Right lung (tissue), 5 donors: Measurements from ENCODE around the gene EEF1AKMT4. TPM values are rescaled to one million over a fixed set of nuclear protein-coding genes. Genes with fewer than 3 reads are reported as not detected.

Experiments
- DNase-seq, 2 donors: peaks; one replicate each; pipeline ENCODE4 v3.0.0-alpha.2; 2013
- polyA plus RNA-seq, 5 donors: library from polyadenylated mRNA; unstranded; fragments of 120-200 nt; gene quantifications; one replicate each; pipeline versions ENCODE4 v1.2.1 to v1.2.3, GENCODE V29; 2013; ENCODE audit warnings: inconsistent platforms in 1 of 5, low replicate concordance in 1 of 5; ENCODE audit not compliant: insufficient read length in 5 of 5, insufficient read depth in 1 of 5

The EEF1AKMT4 gene
- polyA plus RNA-seq, 5 donors: 1.8 to 4.0 (median 2.5) TPM

- DNase-seq: no peak
Observed at GRCh38 chr3:184296616-184297015, 47.1 kb downstream of the EEF1AKMT4 start.

- DNase-seq: peak; percentile 95 to 96
Observed at GRCh38 chr3:184298759-184299487, 49.5 kb downstream of the EEF1AKMT4 start, which contains the start of gene PSMD2. Gene PSMD2, plus strand, starts transcription at chr3:184299241. Its CDS starts 26 bp downstream, at chr3:184299267.

- no peak for DNase-seq
Observed at GRCh38 chr3:184299488-184300377, 50.3 kb downstream of the EEF1AKMT4 start.

- no peak for DNase-seq
Observed at GRCh38 chr3:184300378-184300720, 50.9 kb downstream of the EEF1AKMT4 start.

GRCh38 chr3:184305577-184305976 is 56.1 kb downstream of the EEF1AKMT4 start:
- DNase-seq: no peak

GRCh38 chr3:184306341-184306972 is 57.0 kb downstream of the EEF1AKMT4 start:
- no peak for DNase-seq

- no peak for DNase-seq
Observed at GRCh38 chr3:184307915-184308314, 58.4 kb downstream of the EEF1AKMT4 start.

Other genes with a start within 250 kb of the EEF1AKMT4 start
- gene ABCC5, start 231.8 kb upstream of the EEF1AKMT4 start, polyA plus RNA-seq: 10 to 100 TPM; 61.9 to 85.7 (median 85.3) TPM
- not detected for gene HTR3D, start 217.9 kb upstream of the EEF1AKMT4 start, polyA plus RNA-seq
- gene HTR3C, start 196.6 kb upstream of the EEF1AKMT4 start, polyA plus RNA-seq: under 1 TPM; 0.09 to 0.14 (median 0.11) TPM
- gene HTR3E, start 152.6 kb upstream of the EEF1AKMT4 start, polyA plus RNA-seq: not detected
- 10 to 100 TPM; 54.5 to 61.9 (median 56.8) TPM for gene EIF2B5, start 114.3 kb upstream of the EEF1AKMT4 start, polyA plus RNA-seq
- 100 to 1,000 TPM in 2 of 5 donors, 10 to 100 TPM in 3; 69.5 to 103 (median 96.1) TPM for gene DVL3, start 94.3 kb upstream of the EEF1AKMT4 start, polyA plus RNA-seq
- 100 to 1,000 TPM; 318 to 368 (median 328) TPM for gene AP2M1, start 74.8 kb upstream of the EEF1AKMT4 start, polyA plus RNA-seq
- gene ABCF3, start 63.5 kb upstream of the EEF1AKMT4 start, polyA plus RNA-seq: 10 to 100 TPM; 52.0 to 70.3 (median 63.0) TPM
- 1 to 10 TPM in 4 of 5 donors, under 1 TPM in 1; 0.95 to 2.2 (median 1.6) TPM for gene VWA5B2, start 20.1 kb upstream of the EEF1AKMT4 start, polyA plus RNA-seq
- gene ALG3, start 710 bp upstream of the EEF1AKMT4 start, polyA plus RNA-seq: 10 to 100 TPM; 23.0 to 37.6 (median 25.5) TPM
- under 1 TPM; 0.13 to 0.29 (median 0.16) TPM for gene CAMK2N2, start 11.9 kb downstream of the EEF1AKMT4 start, polyA plus RNA-seq
- under 1 TPM in 1 of 5 donors, not detected in 4; 0.13 TPM for gene ECE2, start 26.4 kb downstream of the EEF1AKMT4 start, polyA plus RNA-seq
- gene PSMD2, start 49.6 kb downstream of the EEF1AKMT4 start, polyA plus RNA-seq: 100 to 1,000 TPM; 183 to 213 (median 205) TPM
- gene EIF4G1, start 64.9 kb downstream of the EEF1AKMT4 start, polyA plus RNA-seq: 100 to 1,000 TPM; 141 to 216 (median 161) TPM
- gene FAM131A, start 87.9 kb downstream of the EEF1AKMT4 start, polyA plus RNA-seq: 10 to 100 TPM in 4 of 5 donors, 1 to 10 TPM in 1; 10.0 to 17.4 (median 15.7) TPM
- gene CLCN2, start 111.9 kb downstream of the EEF1AKMT4 start, polyA plus RNA-seq: 10 to 100 TPM in 2 of 5 donors, 1 to 10 TPM in 3; 8.6 to 12.5 (median 9.8) TPM
- gene POLR2H, start 112.0 kb downstream of the EEF1AKMT4 start, polyA plus RNA-seq: 10 to 100 TPM; 80.2 to 98.2 (median 89.6) TPM
- gene THPO, start 128.5 kb downstream of the EEF1AKMT4 start, polyA plus RNA-seq: 1 to 10 TPM; 1.1 to 2.4 (median 1.7) TPM
- gene CHRD, start 130.4 kb downstream of the EEF1AKMT4 start, polyA plus RNA-seq: 10 to 100 TPM; 11.6 to 15.4 (median 15.0) TPM